Astrocyte of the hippocampus (primary cell): Measurements from ENCODE around the gene NEURL1.

ENCODE experiments used
- DNase-seq: peaks from one replicate; pipeline ENCODE4 v3.0.0; 2011; ENCODE audit warnings: low read depth, low spot score

NEURL1 gene

GRCh38 chr10:103493362-103493915 is at the start of gene NEURL1:
Gene NEURL1 (plus strand): TSS chr10:103493705. CDS start chr10:103494388, 683 bp downstream.
- no peak for DNase-seq

GRCh38 chr10:103444478-103444877 is 49.0 kb upstream of the NEURL1 start:
- DNase-seq, result no peak

- DNase-seq, result no peak
Measured at GRCh38 chr10:103445366-103445765, 48.1 kb upstream of the NEURL1 start.

GRCh38 chr10:103445767-103446567 is 47.5 kb upstream of the NEURL1 start:
- DNase-seq, result peak; percentile 56

GRCh38 chr10:103447187-103447586 is 46.3 kb upstream of the NEURL1 start:
- DNase-seq, result no peak

GRCh38 chr10:103448746-103449145 is 44.8 kb upstream of the NEURL1 start:
- peak; percentile 52 for DNase-seq

GRCh38 chr10:103449208-103450144 is 44.0 kb upstream of the NEURL1 start:
- no peak for DNase-seq

GRCh38 chr10:103450201-103450695 is 43.3 kb upstream of the NEURL1 start:
- DNase-seq, result no peak

- peak; percentile 38 for DNase-seq
Measured at GRCh38 chr10:103451091-103451813, 42.3 kb upstream of the NEURL1 start.

GRCh38 chr10:103451831-103452505 is 41.5 kb upstream of the NEURL1 start, which contains the start of gene CALHM2:
Gene CALHM2 (minus strand): TSS chr10:103452370. CDS start chr10:103449941, 2,429 bp downstream.
- peak; percentile 80 for DNase-seq

- no peak for DNase-seq
Measured at GRCh38 chr10:103452506-103453230, 40.8 kb upstream of the NEURL1 start.

GRCh38 chr10:103454026-103454425 is 39.5 kb upstream of the NEURL1 start:
- DNase-seq, result no peak

GRCh38 chr10:103455235-103455634 is 38.3 kb upstream of the NEURL1 start:
- no peak for DNase-seq

GRCh38 chr10:103456074-103456660 is 37.3 kb upstream of the NEURL1 start:
- no peak for DNase-seq

GRCh38 chr10:103457176-103457712 is 36.3 kb upstream of the NEURL1 start:
- no peak for DNase-seq

GRCh38 chr10:103457896-103458583 is 35.5 kb upstream of the NEURL1 start:
- DNase-seq, result no peak

- no peak for DNase-seq
Measured at GRCh38 chr10:103458720-103459119, 34.8 kb upstream of the NEURL1 start, which contains the start of gene CALHM1. Gene CALHM1 (minus strand): TSS chr10:103458900. CDS start chr10:103458751, 149 bp downstream.

- DNase-seq, result no peak
Measured at GRCh38 chr10:103459615-103460014, 33.9 kb upstream of the NEURL1 start.
